Measurements from ENCODE around the gene PSMB1.
"Not testable (repeated sequence)": the region's sequence is repeated elsewhere in the genome, so short reads cannot be mapped to it uniquely, and the experiment has no call there.

PSMB1 gene

DNA sequence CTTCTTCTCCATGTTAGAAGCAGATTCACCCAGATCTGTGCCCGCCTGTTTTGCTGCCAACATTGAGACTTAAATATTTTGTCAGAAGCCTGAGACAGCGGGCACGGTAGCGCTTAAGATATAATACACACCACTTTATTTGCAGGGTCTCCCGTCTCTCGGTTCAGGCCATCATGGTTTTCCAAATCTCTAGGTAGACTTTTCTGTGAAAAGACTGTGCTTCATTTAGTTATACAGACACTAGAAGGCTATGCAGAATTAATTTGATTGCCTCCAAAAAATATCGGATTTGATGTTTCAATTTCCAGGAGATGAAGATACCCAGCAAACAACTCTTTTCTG lies 1.7 kb upstream of the PSMB1 start:
- CTCF ChIA-PET = no interaction called here
- H3K9me3 Mint-ChIP-seq = no peaks in the 10 kb centered on the region
- H3K36me3 Mint-ChIP-seq = peaks cover 23% of the 10 kb centered on the region
- H3K4me1 Mint-ChIP-seq = peaks cover 39% of the 10 kb centered on the region
- no peaks in the 10 kb centered on the region for H3K27me3 Mint-ChIP-seq
- no peak overlapping the region for H3K27ac Mint-ChIP-seq
- no peak overlapping the region for H3K4me3 Mint-ChIP-seq
- DNase-seq = no peak

DNA sequence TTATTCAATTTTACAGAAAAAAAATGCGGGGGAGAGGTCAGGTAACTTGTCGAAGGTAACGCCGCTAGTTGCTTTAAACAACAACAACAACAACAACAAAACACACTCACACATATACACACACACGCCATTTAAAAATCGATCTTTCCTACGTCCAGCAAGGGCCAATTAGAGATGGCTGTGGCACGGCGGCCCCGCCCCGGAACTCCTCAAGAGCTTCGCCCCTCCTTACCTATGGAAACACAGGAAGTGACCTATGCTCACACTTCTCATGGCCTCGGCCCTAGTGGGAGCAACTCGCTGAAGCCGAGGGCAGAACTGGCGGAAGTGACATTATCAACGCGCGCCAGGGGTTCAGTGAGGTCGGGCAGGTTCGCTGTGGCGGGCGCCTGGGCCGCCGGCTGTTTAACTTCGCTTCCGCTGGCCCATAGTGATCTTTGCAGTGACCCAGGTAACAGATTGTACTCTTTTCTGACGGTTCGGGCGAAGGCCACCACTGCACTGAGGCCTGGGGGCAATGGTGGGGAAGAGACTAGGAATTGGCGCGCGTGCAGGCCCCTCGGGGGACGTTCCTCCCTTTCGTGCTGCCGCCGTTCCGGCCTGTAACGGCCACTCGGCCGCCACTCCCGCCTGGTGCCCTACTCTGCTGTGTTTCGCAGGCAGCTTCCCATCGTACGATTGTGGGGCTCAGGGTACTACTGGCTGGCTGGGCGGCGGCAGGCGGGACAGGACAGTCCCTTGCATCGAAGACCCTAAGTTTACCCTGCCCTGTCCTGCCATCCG lies 1.1 kb upstream of the PSMB1 start, which contains the start of gene TBP:
TSS of gene TBP (plus strand) at position 357 of the 783 bp plus-strand sequence. CDS start 2,661 bp downstream, outside the sequence.
- H3K36me3 Mint-ChIP-seq = peaks cover 21% of the 10 kb centered on the region
- H3K4me1 Mint-ChIP-seq = peaks cover 44% of the 10 kb centered on the region
- no peak within 1 kb of the TSS for H3K27ac Mint-ChIP-seq
- no peak within 1 kb of the TSS for H3K4me3 Mint-ChIP-seq
- H3K9me3 Mint-ChIP-seq = no peaks in the 10 kb centered on the region
- H3K27me3 Mint-ChIP-seq = no peaks in the 10 kb centered on the region
- CTCF ChIA-PET = interaction anchor here (0.9 kb wide), 1 partner anchor 24 kb away, joined by 3 read pairs; no protein-coding TSS in a partner anchor
- peak; percentile 99 for DNase-seq

DNA sequence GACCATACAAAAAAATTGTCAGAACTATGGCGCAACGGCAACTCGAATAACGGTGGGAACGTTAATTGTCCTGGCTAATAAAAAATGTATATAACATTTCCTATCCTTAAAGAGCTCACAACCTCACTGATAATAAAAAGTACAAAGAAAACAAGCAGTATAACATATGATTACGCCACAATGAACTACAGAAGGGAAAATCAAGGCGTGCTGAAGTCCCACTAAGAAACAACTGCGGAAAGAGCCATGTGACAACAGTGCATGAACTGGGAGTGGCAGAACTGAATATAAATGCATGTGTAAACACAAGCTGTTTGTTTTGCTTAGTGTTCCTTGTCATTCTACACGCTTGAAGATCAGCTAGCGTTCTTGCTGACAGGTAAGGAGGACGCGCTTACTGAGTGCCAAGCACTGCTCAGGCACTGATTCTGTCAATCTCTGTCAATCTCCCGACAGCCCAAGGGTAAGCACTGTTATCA lies 466 bp upstream of the PSMB1 start:
- H3K9me3 Mint-ChIP-seq = no peaks in the 10 kb centered on the region
- DNase-seq = no peak
- peaks cover 46% of the 10 kb centered on the region for H3K4me1 Mint-ChIP-seq
- no peak overlapping the region for H3K27ac Mint-ChIP-seq
- CTCF ChIA-PET = interaction anchor here (0.6 to 1.3 kb wide), 3 partner anchors 23 to 34 kb away, joined by 3 to 4 read pairs (median 3); partner anchors contain the start of gene PDCD2
- H3K27me3 Mint-ChIP-seq = no peaks in the 10 kb centered on the region
- peaks cover 26% of the 10 kb centered on the region for H3K36me3 Mint-ChIP-seq
- H3K4me3 Mint-ChIP-seq = no peak overlapping the region

DNA sequence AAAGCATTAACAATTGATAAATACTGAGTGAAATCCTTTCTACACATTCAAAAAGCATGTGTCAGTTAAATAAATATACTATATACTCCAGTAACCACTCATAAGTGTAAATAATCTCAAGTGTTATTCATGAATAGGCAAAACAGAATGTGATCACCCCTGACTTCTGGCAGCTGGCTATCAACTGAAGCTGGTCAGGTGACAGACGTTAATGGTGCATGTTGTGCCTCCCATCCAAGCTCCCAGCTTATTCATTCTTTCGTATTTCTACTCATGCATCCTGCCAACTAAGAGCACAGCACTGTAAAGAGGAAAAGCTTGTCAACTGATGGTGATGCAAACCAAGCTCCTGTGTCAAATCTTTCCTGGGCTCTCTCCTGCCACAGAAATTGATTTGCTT lies 7.7 kb downstream of the PSMB1 start:
- DNase-seq = no peak
- Mint-ChIP-seq H3K4me1 (peaks cover 15% of the 10 kb centered on the region), H3K9me3 (no peaks in the 10 kb centered on the region), H3K27ac (no peak overlapping the region), H3K27me3 (no peaks in the 10 kb centered on the region), H3K36me3 (peaks cover 55% of the 10 kb centered on the region), H3K4me3 (no peak overlapping the region)
- CTCF ChIA-PET = interaction anchor here (0.9 to 1.5 kb wide), 2 partner anchors 16 to 17 kb away, joined by 3 to 6 read pairs; no protein-coding TSS in a partner anchor

DNA sequence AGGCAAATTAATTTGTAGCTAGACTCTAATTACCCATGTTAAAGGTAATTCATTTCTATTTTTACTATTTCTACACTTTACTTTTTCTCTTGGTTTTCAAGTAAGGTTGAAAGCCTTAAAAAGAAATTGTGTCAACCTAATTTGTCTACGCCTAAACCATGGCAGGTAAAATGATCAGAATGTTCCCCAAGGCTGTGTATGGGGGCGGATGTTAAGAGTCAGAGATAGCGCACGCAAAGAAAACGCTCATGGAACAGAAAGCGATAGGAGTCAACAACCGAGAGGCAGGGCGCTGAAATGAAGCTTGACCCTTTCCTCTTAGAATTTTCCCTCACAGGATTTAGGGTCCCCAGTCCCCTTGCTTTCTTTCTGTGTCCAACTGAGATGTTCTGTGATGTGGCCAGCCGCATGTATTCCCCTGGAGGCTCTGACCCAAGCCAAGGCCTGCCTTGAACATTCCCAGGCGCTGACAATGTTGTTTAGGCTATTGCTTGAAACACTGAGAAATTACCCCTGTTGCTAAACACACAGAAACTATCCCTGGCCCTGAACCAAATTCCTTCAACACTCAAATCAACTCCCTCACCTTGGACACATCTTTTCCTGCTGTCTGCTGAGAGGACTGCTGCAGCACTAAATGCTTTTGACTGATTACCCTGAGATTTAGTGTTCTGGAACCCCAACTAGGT lies 10.9 kb downstream of the PSMB1 start:
- Mint-ChIP-seq H3K27ac (peak overlapping the region; percentile 37), H3K4me3 (no peak overlapping the region), H3K9me3 (no peaks in the 10 kb centered on the region), H3K36me3 (peaks cover 56% of the 10 kb centered on the region), H3K27me3 (no peaks in the 10 kb centered on the region), H3K4me1 (no peaks in the 10 kb centered on the region)
- no peak for DNase-seq
- CTCF ChIA-PET = interaction anchor here (1.4 kb wide), 1 partner anchor 12 kb away, joined by 3 read pairs; no protein-coding TSS in a partner anchor

DNA sequence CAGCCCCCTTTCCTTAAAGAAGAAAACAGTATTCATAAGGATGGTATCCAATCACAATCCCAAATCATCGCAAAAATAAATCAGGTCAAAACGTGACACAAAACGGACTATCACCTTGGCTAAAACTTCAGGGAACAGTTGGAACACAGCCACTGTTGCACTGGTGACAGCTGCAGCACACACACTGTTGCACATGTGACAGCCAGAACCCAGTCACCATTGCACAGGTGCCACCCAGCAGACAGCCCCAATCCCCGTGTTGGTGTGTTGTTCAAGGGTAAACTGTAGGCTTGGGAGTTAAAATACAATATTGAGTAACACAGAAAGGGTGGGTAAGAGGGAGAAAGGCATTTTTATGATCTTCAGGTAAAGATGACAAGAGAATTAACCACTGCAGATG lies 15.8 kb downstream of the PSMB1 start:
- no peaks in the 10 kb centered on the region for H3K9me3 Mint-ChIP-seq
- H3K4me3 Mint-ChIP-seq = no peak overlapping the region
- CTCF ChIA-PET = no interaction called here
- no peak overlapping the region for H3K27ac Mint-ChIP-seq
- DNase-seq = no peak
- H3K27me3 Mint-ChIP-seq = no peaks in the 10 kb centered on the region
- H3K4me1 Mint-ChIP-seq = no peaks in the 10 kb centered on the region
- peaks cover 52% of the 10 kb centered on the region for H3K36me3 Mint-ChIP-seq

DNA sequence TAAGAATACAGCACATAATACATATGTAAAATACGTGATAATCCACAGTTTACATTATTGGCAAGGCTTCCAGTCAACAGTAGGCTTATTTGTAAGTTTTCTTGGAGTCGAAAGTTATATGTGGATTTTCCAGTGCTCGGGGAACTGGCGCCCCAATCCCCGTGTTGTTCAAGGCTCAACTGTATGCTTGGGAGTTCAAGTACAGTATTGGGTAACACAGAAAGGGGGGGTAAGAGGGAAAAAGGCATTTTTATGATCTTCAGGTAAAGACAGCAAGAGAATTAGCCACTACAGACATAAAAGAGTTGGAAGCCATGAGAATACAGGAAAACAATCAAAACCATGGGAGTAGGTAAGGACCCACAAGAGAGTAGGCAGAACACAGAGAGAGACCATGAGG lies 16.4 kb downstream of the PSMB1 start:
- no peaks in the 10 kb centered on the region for H3K27me3 Mint-ChIP-seq
- H3K4me1 Mint-ChIP-seq = no peaks in the 10 kb centered on the region
- H3K4me3 Mint-ChIP-seq = no peak overlapping the region
- H3K36me3 Mint-ChIP-seq = peaks cover 51% of the 10 kb centered on the region
- CTCF ChIA-PET = no interaction called here
- H3K9me3 Mint-ChIP-seq = no peaks in the 10 kb centered on the region
- H3K27ac Mint-ChIP-seq = no peak overlapping the region
- DNase-seq = no peak

DNA sequence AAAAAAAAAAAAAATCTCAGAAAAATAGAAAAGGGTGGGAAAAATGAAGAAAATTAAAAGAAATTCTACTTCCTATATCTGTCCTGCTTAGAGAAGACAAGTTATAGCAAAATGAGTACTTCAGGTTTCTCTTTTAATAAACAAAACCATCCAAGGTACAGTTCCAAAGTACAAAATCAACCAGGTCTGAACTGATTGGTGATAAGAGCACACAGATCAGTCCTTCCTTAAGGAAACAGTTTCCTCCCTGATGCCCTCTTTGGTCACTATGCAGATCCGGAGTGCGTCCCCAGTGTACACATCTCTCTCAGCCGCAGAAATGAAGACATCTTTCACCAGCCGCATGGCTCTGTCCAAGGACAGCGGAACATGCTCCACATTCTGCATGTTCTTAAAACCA lies 18.1 kb downstream of the PSMB1 start:
- Mint-ChIP-seq H3K27me3 (no peaks in the 10 kb centered on the region), H3K36me3 (peaks cover 42% of the 10 kb centered on the region)
- DNase-seq = no peak

DNA sequence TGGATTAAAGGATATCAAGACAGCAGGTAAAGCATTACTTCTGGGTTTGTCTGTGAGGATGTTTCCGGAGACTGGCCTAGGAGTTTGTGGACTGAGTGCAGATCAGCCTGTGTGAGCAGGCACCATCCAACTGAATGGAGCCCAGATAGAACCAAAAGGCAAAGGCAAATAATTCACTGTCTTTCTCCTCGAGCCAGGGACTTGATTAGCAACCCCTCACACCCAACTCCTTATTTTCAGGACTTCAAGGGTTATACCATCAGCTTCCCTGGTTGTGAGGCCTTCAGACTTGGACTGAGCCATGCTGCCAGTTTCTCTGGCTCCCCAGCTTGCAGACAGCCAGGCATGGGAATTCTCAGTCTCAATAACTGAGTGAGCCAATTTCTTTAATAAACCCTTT lies 19.3 kb downstream of the PSMB1 start:
- Mint-ChIP-seq H3K4me3 (no peak overlapping the region), H3K9me3 (no peaks in the 10 kb centered on the region), H3K4me1 (peaks cover 4% of the 10 kb centered on the region), H3K36me3 (peaks cover 38% of the 10 kb centered on the region), H3K27ac (no peak overlapping the region), H3K27me3 (no peaks in the 10 kb centered on the region)
- DNase-seq = no peak
- CTCF ChIA-PET = no interaction called here

More for the DNA sequence above, 18.1 kb downstream of the PSMB1 start:
- no peak overlapping the region for H3K27ac Mint-ChIP-seq
- no peaks in the 10 kb centered on the region for H3K9me3 Mint-ChIP-seq
- H3K4me1 Mint-ChIP-seq = no peaks in the 10 kb centered on the region
- CTCF ChIA-PET = no interaction called here
- no peak overlapping the region for H3K4me3 Mint-ChIP-seq

DNA sequence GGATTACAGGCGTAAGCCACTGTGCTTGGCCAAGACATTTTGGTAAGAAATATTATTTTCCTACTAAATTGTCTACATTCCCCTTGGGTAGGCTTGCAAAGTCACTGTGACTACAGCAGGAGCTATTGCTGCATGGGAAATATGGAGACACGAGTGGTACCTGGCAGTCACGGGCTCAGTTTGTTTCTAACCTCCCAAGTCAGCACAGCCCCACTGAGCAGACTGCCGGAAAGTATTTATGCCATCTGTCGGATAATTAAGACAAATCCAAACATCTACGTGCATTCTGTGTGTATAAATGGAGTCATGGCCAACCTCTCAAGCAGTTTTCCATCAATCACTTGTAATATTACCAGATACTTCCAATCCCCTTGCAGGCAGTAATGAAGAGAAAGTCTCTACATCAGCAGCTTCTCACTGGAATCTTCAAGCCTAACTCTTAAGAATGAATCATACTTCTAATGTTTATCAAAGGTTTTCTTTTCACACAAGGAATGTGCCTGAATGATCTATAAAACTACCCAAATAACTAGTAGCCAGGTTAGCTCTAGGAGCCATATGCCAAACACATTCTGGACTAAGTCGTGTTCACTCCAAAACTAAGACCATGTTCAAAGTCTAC lies 20.1 kb downstream of the PSMB1 start:
- H3K4me1 Mint-ChIP-seq = peaks cover 10% of the 10 kb centered on the region
- H3K27ac Mint-ChIP-seq = no peak overlapping the region
- CTCF ChIA-PET = interaction anchor here (0.9 kb wide), 1 partner anchor 743 kb away, joined by 3 read pairs; no protein-coding TSS in a partner anchor
- H3K4me3 Mint-ChIP-seq = no peak overlapping the region
- no peaks in the 10 kb centered on the region for H3K27me3 Mint-ChIP-seq
- H3K36me3 Mint-ChIP-seq = peaks cover 34% of the 10 kb centered on the region
- no peak for DNase-seq
- no peaks in the 10 kb centered on the region for H3K9me3 Mint-ChIP-seq

DNA sequence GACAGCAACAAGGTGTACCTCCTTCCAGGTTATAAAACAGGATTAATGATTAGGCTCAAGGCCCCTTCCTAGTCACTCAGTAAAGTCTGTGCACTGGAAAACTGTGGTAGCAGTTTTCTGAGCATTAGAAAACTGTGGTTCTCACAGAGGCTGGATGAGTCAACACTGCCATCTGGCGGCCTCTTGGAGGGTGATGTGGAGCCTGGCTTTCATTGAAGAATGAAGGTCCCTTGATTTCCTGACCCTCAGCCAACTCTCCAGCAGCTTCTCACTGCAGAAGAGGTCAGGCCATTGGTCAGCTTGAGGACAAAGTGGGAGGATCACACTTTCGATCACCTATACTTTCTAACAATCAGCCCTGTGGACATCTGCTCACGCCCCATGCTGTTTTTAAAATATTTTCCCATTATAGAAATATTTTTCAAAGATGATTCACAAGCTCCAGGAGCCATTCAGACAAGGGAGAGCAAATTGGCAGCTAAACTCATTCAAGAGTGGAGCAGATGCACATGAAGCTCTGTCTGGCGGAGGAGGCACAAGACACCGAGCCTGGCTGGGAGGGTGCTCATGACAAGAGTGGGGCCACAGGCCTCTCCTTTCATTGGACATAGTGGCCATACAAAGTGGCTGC lies 23.2 kb downstream of the PSMB1 start:
- Mint-ChIP-seq H3K4me3 (no peak overlapping the region), H3K4me1 (peaks cover 10% of the 10 kb centered on the region), H3K9me3 (no peaks in the 10 kb centered on the region), H3K27ac (no peak overlapping the region), H3K27me3 (peaks cover 3% of the 10 kb centered on the region), H3K36me3 (peaks cover 10% of the 10 kb centered on the region)
- peak; percentile 77 for DNase-seq
- CTCF ChIA-PET = interaction anchor here (0.6 to 4.0 kb wide), 12 partner anchors 9 to 821 kb away, joined by 3 to 21 read pairs (median 6); no protein-coding TSS in a partner anchor

DNA sequence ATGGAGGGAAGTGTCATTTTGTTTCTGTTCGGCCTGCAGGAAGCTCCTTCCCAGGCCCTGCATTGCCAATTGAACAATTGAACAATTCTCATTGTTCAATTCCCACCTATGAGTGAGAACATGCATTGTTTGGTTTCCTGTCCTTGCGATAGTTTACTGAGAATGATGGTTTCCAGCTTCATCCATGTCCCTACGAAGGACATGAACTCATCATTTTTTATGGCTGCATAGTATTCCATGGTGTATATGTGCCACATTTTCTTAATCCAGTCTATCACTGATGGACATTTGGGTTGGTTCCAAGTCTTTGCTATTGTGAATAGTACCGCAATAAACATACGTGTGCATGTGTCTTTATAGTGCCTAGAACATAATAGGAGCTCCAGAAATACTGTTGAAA lies 25.1 kb downstream of the PSMB1 start:
- H3K27ac Mint-ChIP-seq, H3K36me3 Mint-ChIP-seq, H3K4me3 Mint-ChIP-seq, DNase-seq, H3K9me3 Mint-ChIP-seq, H3K27me3 Mint-ChIP-seq, H3K4me1 Mint-ChIP-seq: not testable (repeated sequence)
- CTCF ChIA-PET = interaction anchor here (0.6 to 4.0 kb wide), 7 partner anchors 10 to 696 kb away, joined by 3 to 21 read pairs (median 4); no protein-coding TSS in a partner anchor

DNA sequence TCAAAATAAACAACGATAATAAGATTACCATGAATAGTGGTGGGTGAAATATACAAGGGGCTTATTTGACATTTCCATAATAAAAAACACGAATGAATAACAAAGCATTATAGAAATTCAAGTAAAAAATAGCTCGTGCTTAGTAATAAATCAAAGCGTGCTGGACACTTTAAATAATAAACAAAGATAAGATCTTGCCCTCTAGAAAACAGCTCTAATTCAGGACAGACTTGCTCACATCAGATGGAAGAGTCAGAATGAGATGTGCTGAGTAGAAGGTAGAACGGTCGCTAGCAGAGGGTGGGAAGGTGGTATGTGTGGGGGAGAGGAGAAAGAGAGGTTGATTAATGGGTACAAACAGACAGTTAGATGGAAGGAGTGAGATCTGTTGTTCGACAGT lies 27.3 kb downstream of the PSMB1 start:
- no peaks in the 10 kb centered on the region for H3K9me3 Mint-ChIP-seq
- H3K27ac Mint-ChIP-seq = no peak overlapping the region
- CTCF ChIA-PET = interaction anchor here (0.8 to 1.4 kb wide), 2 partner anchors 694 to 735 kb away, joined by 3 to 5 read pairs; no protein-coding TSS in a partner anchor
- peaks cover 6% of the 10 kb centered on the region for H3K27me3 Mint-ChIP-seq
- no peak for DNase-seq
- no peak overlapping the region for H3K4me3 Mint-ChIP-seq
- peaks cover 10% of the 10 kb centered on the region for H3K4me1 Mint-ChIP-seq
- no peaks in the 10 kb centered on the region for H3K36me3 Mint-ChIP-seq

DNA sequence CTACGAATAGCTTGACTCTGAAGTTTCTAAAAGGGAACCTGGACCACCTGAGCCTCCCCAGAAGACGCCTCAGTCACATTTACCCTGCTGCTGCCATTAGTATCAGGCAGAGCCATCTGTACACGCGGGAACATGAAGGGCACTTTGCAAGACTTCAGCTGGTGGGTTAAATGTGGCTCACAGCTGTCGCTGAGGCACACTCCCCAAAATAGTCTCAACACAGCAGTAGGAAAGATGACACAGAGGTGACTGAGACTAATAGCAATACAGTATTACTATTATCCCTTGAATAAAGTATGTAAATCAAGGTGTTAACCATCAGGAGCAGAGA lies 29.0 kb downstream of the PSMB1 start:
- H3K27ac Mint-ChIP-seq = no peak overlapping the region
- H3K9me3 Mint-ChIP-seq = no peaks in the 10 kb centered on the region
- H3K4me3 Mint-ChIP-seq = no peak overlapping the region
- peaks cover 8% of the 10 kb centered on the region for H3K4me1 Mint-ChIP-seq
- DNase-seq = no peak
- H3K36me3 Mint-ChIP-seq = no peaks in the 10 kb centered on the region
- peaks cover 22% of the 10 kb centered on the region for H3K27me3 Mint-ChIP-seq
- CTCF ChIA-PET = interaction anchor here (1.0 kb wide), 1 partner anchor 692 kb away, joined by 4 read pairs; no protein-coding TSS in a partner anchor
